ENCODE measurements around the gene ERAP2.
"Not testable (repeated sequence)": the region's sequence is repeated elsewhere in the genome, so short reads cannot be mapped to it uniquely, and the experiment has no call there.

Gene ERAP2

GRCh38 chr5:96876292-96876850, at the start of gene ERAP2:
Gene ERAP2, plus strand, starts transcription at chr5:96876500. Its CDS starts 3,186 bp downstream, at chr5:96879686.
- DNase-seq, result no peak

- DNase-seq, result no peak
These were observed 47.0 kb upstream of the ERAP2 start for GRCh38 chr5:96829297-96829696.

- DNase-seq, result no peak
These were observed 42.3 kb upstream of the ERAP2 start for GRCh38 chr5:96834016-96834415.

GRCh38 chr5:96835791-96836191, 40.5 kb upstream of the ERAP2 start:
- no peak for DNase-seq

- no peak for DNase-seq
These were observed 39.5 kb upstream of the ERAP2 start for GRCh38 chr5:96836817-96837216.

GRCh38 chr5:96837303-96837702, 39.0 kb upstream of the ERAP2 start:
- DNase-seq, result no peak

- DNase-seq, result no peak
These were observed 37.9 kb upstream of the ERAP2 start for GRCh38 chr5:96838201-96839070.

- DNase-seq, result no peak
These were observed 37.2 kb upstream of the ERAP2 start for GRCh38 chr5:96839071-96839592.

GRCh38 chr5:96841931-96842330, 34.4 kb upstream of the ERAP2 start:
- not testable (repeated sequence) for DNase-seq

GRCh38 chr5:96843140-96843539, 33.2 kb upstream of the ERAP2 start:
- DNase-seq, result no peak

- DNase-seq, result no peak
These were observed 31.8 kb upstream of the ERAP2 start for GRCh38 chr5:96844481-96844990.

GRCh38 chr5:96851312-96852062, 24.8 kb upstream of the ERAP2 start:
- DNase-seq, result no peak

GRCh38 chr5:96852759-96853158, 23.5 kb upstream of the ERAP2 start:
- DNase-seq, result no peak

- no peak for DNase-seq
These were observed 22.2 kb upstream of the ERAP2 start for GRCh38 chr5:96854067-96854466.

GRCh38 chr5:96855031-96855872, 21.0 kb upstream of the ERAP2 start:
- no peak for DNase-seq

- no peak for DNase-seq
These were observed 19.9 kb upstream of the ERAP2 start for GRCh38 chr5:96856371-96856770.

- no peak for DNase-seq
These were observed 18.8 kb upstream of the ERAP2 start for GRCh38 chr5:96857454-96857853.

GRCh38 chr5:96857924-96858323, 18.4 kb upstream of the ERAP2 start:
- no peak for DNase-seq

- no peak for DNase-seq
These were observed 16.9 kb upstream of the ERAP2 start for GRCh38 chr5:96859375-96859774.

- DNase-seq, result no peak
These were observed 15.2 kb upstream of the ERAP2 start for GRCh38 chr5:96861076-96861475.

GRCh38 chr5:96863114-96863513, 13.2 kb upstream of the ERAP2 start:
- DNase-seq, result no peak

- DNase-seq, result no peak
These were observed 12.2 kb upstream of the ERAP2 start for GRCh38 chr5:96863949-96864584.

All from cerebellar nuclear complex (tissue), 1 donor.